ENCODE measurements around the gene COX10. TPM values are rescaled to one million over a fixed set of nuclear protein-coding genes. Genes with fewer than 3 reads are reported as not detected.
"Not testable (repeated sequence)": the region's sequence is repeated elsewhere in the genome, so short reads cannot be mapped to it uniquely, and the experiment has no call there.

The COX10 gene
- total RNA-seq, 1 experiment from 2014 or later, result 20.0 TPM

DNA sequence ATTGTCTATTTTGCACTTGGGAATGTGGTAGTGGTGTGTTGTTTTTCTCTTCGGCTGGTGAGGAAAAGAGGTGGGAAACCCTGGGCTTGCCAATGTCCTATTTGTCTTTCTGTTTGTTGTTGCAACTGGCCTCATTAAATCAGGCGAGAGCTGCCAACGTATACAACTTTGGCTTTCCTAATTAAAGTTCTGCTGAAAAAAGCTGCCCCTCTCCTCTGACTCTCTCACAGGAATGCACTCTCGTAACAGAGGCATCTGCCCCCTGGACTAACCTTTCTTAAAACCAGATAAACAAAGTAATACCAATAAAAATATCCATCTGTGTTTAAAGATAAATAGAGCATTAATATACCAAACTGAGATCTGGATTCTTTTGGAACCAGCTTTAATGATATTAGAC is 159.6 kb downstream of the COX10 start:
- ChIA-PET POLR2A (ENCODE audit: low non-redundant PET) (interaction anchor here (0.6 kb wide), 1 partner anchor 1211 kb away, joined by 3 read pairs; the partner anchor contains the start of gene ELAC2), CTCF (no interaction called here)
- no peak for DNase-seq (ENCODE audit: low spot score)
- Histone ChIP-seq H3K27me3 (replicated peaks; ENCODE audit: insufficient read depth, low read depth, low read length, poor library complexity) (no peaks in the 10 kb centered on the region), H3K4me1 (ENCODE audit: insufficient read depth, low read length, poor library complexity, severe bottlenecking) (peaks cover 9% of the 10 kb centered on the region), H3K9me3 (ENCODE audit: low read depth, low read length, poor library complexity, severe bottlenecking) (no peaks in the 10 kb centered on the region), H3K36me3 (ENCODE audit: insufficient read depth, low read length, poor library complexity, severe bottlenecking) (no peaks in the 10 kb centered on the region), H3K4me3 (ENCODE audit: low read depth, low read length, poor library complexity, severe bottlenecking) (no peak overlapping the region), H3K27ac (ENCODE audit: low read depth, low read length, poor library complexity, severe bottlenecking) (no peak overlapping the region)
- TF ChIP-seq, protein P1, sequence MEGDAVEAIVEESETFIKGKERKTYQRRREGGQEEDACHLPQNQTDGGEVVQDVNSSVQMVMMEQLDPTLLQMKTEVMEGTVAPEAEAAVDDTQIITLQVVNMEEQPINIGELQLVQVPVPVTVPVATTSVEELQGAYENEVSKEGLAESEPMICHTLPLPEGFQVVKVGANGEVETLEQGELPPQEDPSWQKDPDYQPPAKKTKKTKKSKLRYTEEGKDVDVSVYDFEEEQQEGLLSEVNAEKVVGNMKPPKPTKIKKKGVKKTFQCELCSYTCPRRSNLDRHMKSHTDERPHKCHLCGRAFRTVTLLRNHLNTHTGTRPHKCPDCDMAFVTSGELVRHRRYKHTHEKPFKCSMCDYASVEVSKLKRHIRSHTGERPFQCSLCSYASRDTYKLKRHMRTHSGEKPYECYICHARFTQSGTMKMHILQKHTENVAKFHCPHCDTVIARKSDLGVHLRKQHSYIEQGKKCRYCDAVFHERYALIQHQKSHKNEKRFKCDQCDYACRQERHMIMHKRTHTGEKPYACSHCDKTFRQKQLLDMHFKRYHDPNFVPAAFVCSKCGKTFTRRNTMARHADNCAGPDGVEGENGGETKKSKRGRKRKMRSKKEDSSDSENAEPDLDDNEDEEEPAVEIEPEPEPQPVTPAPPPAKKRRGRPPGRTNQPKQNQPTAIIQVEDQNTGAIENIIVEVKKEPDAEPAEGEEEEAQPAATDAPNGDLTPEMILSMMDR (conservative IDR thresholded peaks at IDR 0.05; ENCODE audit: low read depth, low read length), result no peak
- TF ChIP-seq EZH2 (IDR thresholded peaks at IDR 0.05; ENCODE audit: borderline replicate concordance, low read depth, low read length, poor library complexity, severe bottlenecking), result no peak
- no TSS peak for BruUV-seq (replicated peaks)
- intact Hi-C loops (cut with micrococcal nuclease; ENCODE audit: unreplicated experiment), result no loop called here

DNA sequence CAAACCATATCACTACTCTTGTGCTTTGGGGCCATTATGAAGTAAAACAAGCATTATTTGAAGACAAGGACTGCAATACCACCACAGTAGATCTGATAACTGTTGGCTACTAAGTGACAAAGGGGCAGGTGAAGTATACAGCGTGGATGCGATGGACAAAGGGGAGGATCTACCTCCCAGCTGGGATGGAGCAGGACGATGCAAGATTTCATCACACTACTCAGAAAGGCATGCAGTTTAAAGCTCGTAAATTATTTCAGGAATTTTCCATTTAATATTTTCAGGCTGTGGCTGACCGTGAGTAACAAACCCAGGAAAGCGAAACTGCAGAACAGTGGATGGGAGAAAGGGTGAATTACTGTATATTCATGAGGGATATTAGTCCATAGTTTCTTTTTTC is 161.9 kb downstream of the COX10 start:
- H3K27me3 ChIP-seq (replicated peaks; ENCODE audit: insufficient read depth, low read depth, low read length, poor library complexity); CTCF ChIA-PET; BruUV-seq (replicated peaks); H3K27ac ChIP-seq (ENCODE audit: low read depth, low read length, poor library complexity, severe bottlenecking); H3K4me1 ChIP-seq (ENCODE audit: insufficient read depth, low read length, poor library complexity, severe bottlenecking); H3K9me3 ChIP-seq (ENCODE audit: low read depth, low read length, poor library complexity, severe bottlenecking); H3K36me3 ChIP-seq (ENCODE audit: insufficient read depth, low read length, poor library complexity, severe bottlenecking); H3K4me3 ChIP-seq (ENCODE audit: low read depth, low read length, poor library complexity, severe bottlenecking); DNase-seq (ENCODE audit: low spot score); POLR2A ChIA-PET (ENCODE audit: low non-redundant PET); intact Hi-C loops (cut with micrococcal nuclease; ENCODE audit: unreplicated experiment): not testable (repeated sequence)

DNA sequence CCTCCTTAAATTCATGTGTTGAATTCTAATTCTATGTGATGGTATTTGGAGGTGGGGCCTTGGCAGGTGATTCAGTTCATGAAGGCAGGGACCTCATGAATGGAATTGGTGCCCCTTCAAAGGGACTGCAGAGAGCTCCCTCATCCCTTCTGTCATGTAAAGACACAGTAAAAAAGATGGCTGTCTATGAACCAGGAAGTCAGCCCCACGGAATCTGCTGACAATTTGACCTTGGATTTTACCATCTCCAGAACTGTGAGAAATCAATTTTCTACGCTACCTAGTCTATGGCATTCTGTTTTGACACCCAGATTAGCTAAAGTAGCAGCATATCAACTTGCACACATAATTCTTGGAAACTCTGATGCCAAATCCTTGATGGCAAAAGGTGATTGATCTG is 165.7 kb downstream of the COX10 start:
- H3K27ac ChIP-seq (ENCODE audit: low read depth, low read length, poor library complexity, severe bottlenecking); H3K4me1 ChIP-seq (ENCODE audit: insufficient read depth, low read length, poor library complexity, severe bottlenecking); H3K36me3 ChIP-seq (ENCODE audit: insufficient read depth, low read length, poor library complexity, severe bottlenecking); POLR2A ChIA-PET (ENCODE audit: low non-redundant PET); CTCF ChIA-PET; H3K4me3 ChIP-seq (ENCODE audit: low read depth, low read length, poor library complexity, severe bottlenecking); H3K27me3 ChIP-seq (replicated peaks; ENCODE audit: insufficient read depth, low read depth, low read length, poor library complexity); intact Hi-C loops (cut with micrococcal nuclease; ENCODE audit: unreplicated experiment); H3K9me3 ChIP-seq (ENCODE audit: low read depth, low read length, poor library complexity, severe bottlenecking); BruUV-seq (replicated peaks); DNase-seq (ENCODE audit: low spot score): not testable (repeated sequence)

DNA sequence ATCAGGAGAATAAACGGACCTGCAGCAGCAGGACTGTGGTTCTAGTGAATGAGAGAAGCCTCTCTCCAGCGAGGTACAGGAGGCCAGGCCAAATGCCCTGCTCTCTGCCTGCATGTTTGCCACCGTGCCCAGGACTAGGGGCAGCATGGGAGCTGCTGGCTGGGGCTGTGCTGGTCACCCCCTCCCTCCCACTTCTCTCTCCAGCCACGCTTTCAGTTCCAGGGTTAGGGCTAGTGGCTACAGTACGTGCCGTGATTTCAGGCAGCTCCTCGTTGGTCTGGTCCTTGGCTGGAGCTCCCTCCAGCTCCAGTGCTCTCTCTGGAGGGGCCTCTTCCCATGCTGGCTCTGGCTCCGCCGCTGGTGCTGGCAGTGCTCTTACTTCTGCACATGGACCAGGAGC is 166.7 kb downstream of the COX10 start:
- BruUV-seq (replicated peaks), result not testable (repeated sequence)

DNA sequence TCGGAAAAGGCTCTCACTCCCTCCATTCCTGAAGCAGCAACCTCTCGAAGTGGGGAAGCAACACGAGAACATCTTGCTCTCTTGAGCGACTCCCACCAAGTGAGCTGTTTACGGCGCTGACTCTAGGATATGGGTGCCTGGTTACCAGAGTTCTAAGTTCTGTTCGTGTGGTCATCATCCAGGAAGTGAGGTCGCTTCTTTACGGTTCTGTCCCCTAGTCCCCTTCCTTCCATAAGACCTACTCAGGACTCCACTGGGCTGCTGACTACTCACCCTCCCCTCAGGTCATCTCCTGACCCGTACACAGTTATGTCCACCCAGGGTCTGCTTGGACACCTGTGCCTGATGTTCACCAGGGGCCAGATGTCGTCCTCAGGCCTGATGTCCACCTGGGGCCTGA is 167.5 kb downstream of the COX10 start, which contains the start of gene CDRT15:
Gene CDRT15, minus strand, starts transcription at position 101 of the 400 bp plus-strand sequence. Its CDS starts 29 bp downstream, at position 72.
- H3K27ac ChIP-seq (ENCODE audit: low read depth, low read length, poor library complexity, severe bottlenecking); H3K36me3 ChIP-seq (ENCODE audit: insufficient read depth, low read length, poor library complexity, severe bottlenecking); POLR2A ChIA-PET (ENCODE audit: low non-redundant PET); intact Hi-C loops (cut with micrococcal nuclease; ENCODE audit: unreplicated experiment); DNase-seq (ENCODE audit: low spot score); H3K4me1 ChIP-seq (ENCODE audit: insufficient read depth, low read length, poor library complexity, severe bottlenecking); H3K9me3 ChIP-seq (ENCODE audit: low read depth, low read length, poor library complexity, severe bottlenecking); BruUV-seq (replicated peaks); H3K4me3 ChIP-seq (ENCODE audit: low read depth, low read length, poor library complexity, severe bottlenecking); H3K27me3 ChIP-seq (replicated peaks; ENCODE audit: insufficient read depth, low read depth, low read length, poor library complexity); CTCF ChIA-PET: not testable (repeated sequence)

More for the DNA sequence above, 166.7 kb downstream of the COX10 start:
- intact Hi-C loops (cut with micrococcal nuclease; ENCODE audit: unreplicated experiment); DNase-seq (ENCODE audit: low spot score); H3K27ac ChIP-seq (ENCODE audit: low read depth, low read length, poor library complexity, severe bottlenecking); H3K27me3 ChIP-seq (replicated peaks; ENCODE audit: insufficient read depth, low read depth, low read length, poor library complexity); H3K4me1 ChIP-seq (ENCODE audit: insufficient read depth, low read length, poor library complexity, severe bottlenecking); CTCF ChIA-PET; H3K4me3 ChIP-seq (ENCODE audit: low read depth, low read length, poor library complexity, severe bottlenecking); POLR2A ChIA-PET (ENCODE audit: low non-redundant PET); H3K36me3 ChIP-seq (ENCODE audit: insufficient read depth, low read length, poor library complexity, severe bottlenecking); H3K9me3 ChIP-seq (ENCODE audit: low read depth, low read length, poor library complexity, severe bottlenecking): not testable (repeated sequence)

GRCh38 chr17:14239271-14239670 is 170.0 kb downstream of the COX10 start:
- CTCF ChIA-PET; H3K27me3 ChIP-seq (replicated peaks; ENCODE audit: insufficient read depth, low read depth, low read length, poor library complexity); intact Hi-C loops (cut with micrococcal nuclease; ENCODE audit: unreplicated experiment); H3K9me3 ChIP-seq (ENCODE audit: low read depth, low read length, poor library complexity, severe bottlenecking); BruUV-seq (replicated peaks); POLR2A ChIA-PET (ENCODE audit: low non-redundant PET); H3K27ac ChIP-seq (ENCODE audit: low read depth, low read length, poor library complexity, severe bottlenecking); H3K4me1 ChIP-seq (ENCODE audit: insufficient read depth, low read length, poor library complexity, severe bottlenecking); H3K36me3 ChIP-seq (ENCODE audit: insufficient read depth, low read length, poor library complexity, severe bottlenecking); DNase-seq (ENCODE audit: low spot score); H3K4me3 ChIP-seq (ENCODE audit: low read depth, low read length, poor library complexity, severe bottlenecking): not testable (repeated sequence)
